GM23248 (cell line): ENCODE data around the gene RAD51D.

Experiments used
- EZH2 ChIP-seq: fragments of 200-600 bp; sonication (generic); IDR thresholded peaks from 2 replicates; pipeline ENCODE4 v1.6.1; 2018; ENCODE audit warnings: antibody characterized with exemption, mild to moderate bottlenecking; ENCODE audit not compliant: insufficient read depth, poor library complexity, severe bottlenecking
- EZH2phosphoT487 ChIP-seq: fragments of 200-600 bp; sonication (generic); IDR thresholded peaks from 2 replicates; pipeline ENCODE4 v1.6.1; 2018; ENCODE audit warnings: antibody characterized with exemption, moderate library complexity, mild to moderate bottlenecking, low read depth; ENCODE audit not compliant: insufficient read depth

- TF ChIP-seq EZH2phosphoT487, result no peak
- no peak for TF ChIP-seq EZH2
Measured at GRCh38 chr17:35164716-35165115, 45.1 kb upstream of the RAD51D start.
